B cell (primary cell): ENCODE measurements around the gene PLEKHM2.

Source experiments
- CTCF ChIP-seq: fragments of 200-600 bp; IDR thresholded peaks from one replicate; pipeline ENCODE4 v1.8.0; 2022; ENCODE audit warnings: antibody characterized with exemption, mild to moderate bottlenecking
- EZH2 ChIP-seq: IDR thresholded peaks from 2 replicates; pipeline ENCODE4 v1.6.1; 2012; ENCODE audit warnings: borderline replicate concordance, low read depth, mild to moderate bottlenecking, moderate library complexity, low read length; ENCODE audit not compliant: insufficient read depth, poor library complexity, severe bottlenecking

GRCh38 chr1:15669864-15670263, 14.3 kb upstream of the PLEKHM2 start:
- TF ChIP-seq CTCF: no peak
- TF ChIP-seq EZH2: no peak
